NT2/D1 (cell line): Measurements from ENCODE around the gene ZNF581.
A peak's percentile ranks its signal among the peaks of the same experiment; 100 is the strongest.

ENCODE experiments used
- DNase-seq: peaks from one replicate; pipeline ENCODE4 v3.0.0-alpha.2; 2011; ENCODE audit warnings: low read depth, low spot score
- H3K27me3 ChIP-seq: 2 replicates; pipeline ENCODE4 v1.6.0; 2011; ENCODE audit warnings: mild to moderate bottlenecking; ENCODE audit not compliant: insufficient read length, insufficient read depth
- H3K36me3 ChIP-seq: 2 replicates; pipeline ENCODE4 v1.6.1; 2011; ENCODE audit warnings: mild to moderate bottlenecking, low read length, mixed read lengths; ENCODE audit not compliant: insufficient read depth, insufficient read length
- H3K4me1 ChIP-seq: 2 replicates; pipeline ENCODE4 v1.5.1; 2011; ENCODE audit not compliant: insufficient read depth, insufficient read length
- H3K4me3 ChIP-seq: 2 replicates; pipeline ENCODE4 v1.5.1; 2011; ENCODE audit warnings: low read depth; ENCODE audit not compliant: insufficient read length
- H3K9ac ChIP-seq: 2 replicates; pipeline ENCODE4 v1.6.0; 2011; ENCODE audit warnings: low read depth; ENCODE audit not compliant: insufficient read length
- H3K9me3 ChIP-seq: 2 replicates; pipeline ENCODE4 v1.5.1; 2011; ENCODE audit warnings: mild to moderate bottlenecking, low read length; ENCODE audit not compliant: insufficient read depth
- SUZ12 ChIP-seq: IDR thresholded peaks from 2 replicates; pipeline ENCODE4 v1.6.1; 2011; ENCODE audit not compliant: insufficient read length, insufficient read depth; ENCODE audit errors: extremely low read depth
- YY1 ChIP-seq: IDR thresholded peaks from 2 replicates; pipeline ENCODE4 v1.6.1; 2011; ENCODE audit not compliant: insufficient read length, insufficient read depth
- ZNF274 ChIP-seq: IDR thresholded peaks from 2 replicates; pipeline ENCODE4 v1.6.1; 2011; ENCODE audit warnings: mild to moderate bottlenecking, low read depth, low read length

The ZNF581 gene

DNA sequence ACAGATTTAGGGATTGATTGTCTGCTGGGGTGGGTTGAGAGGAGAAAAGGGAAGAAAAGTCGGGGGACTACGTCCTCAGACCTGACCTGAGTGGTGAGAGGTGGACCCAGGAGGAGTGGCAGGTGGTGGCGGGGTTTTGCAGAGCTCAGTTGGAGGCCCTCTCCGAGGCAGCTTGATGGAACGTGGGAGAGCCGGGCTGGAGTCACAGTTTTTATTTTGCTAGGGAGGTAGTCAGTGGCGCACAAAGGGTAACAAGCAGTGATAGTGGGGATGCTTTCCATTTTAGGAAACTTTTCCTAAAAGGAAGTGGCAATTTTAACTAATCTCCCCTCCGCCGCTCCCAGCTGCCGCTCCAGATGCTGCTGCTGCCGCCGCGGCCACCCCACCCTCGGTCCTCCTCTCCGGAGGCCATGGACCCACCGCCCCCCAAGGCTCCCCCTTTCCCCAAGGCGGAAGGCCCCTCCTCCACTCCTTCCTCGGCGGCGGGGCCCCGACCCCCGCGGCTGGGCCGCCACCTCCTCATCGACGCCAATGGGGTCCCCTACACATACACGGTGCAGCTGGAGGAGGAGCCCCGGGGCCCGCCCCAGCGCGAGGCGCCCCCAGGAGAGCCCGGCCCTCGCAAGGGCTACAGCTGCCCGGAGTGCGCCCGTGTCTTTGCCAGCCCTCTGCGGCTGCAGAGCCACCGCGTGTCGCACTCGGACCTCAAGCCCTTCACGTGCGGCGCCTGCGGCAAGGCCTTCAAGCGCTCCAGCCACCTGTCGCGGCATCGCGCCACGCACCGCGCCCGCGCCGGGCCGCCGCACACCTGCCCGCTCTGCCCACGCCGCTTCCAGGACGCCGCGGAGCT, 1.1 kb upstream of the ZNF581 start:
- H3K27me3 ChIP-seq, result no peaks in the 10 kb centered on the region
- no peak for TF ChIP-seq SUZ12
- no peak for TF ChIP-seq YY1
- TF ChIP-seq ZNF274, result no peak
- peaks cover 31% of the 10 kb centered on the region for H3K36me3 ChIP-seq
- no peak for DNase-seq
- peaks cover 14% of the 10 kb centered on the region for H3K4me1 ChIP-seq
- H3K4me3 ChIP-seq, result peak overlapping the region; percentile 72
- no peaks in the 10 kb centered on the region for H3K9me3 ChIP-seq
- peak overlapping the region; percentile 94 for H3K9ac ChIP-seq

GRCh38 chr19:55643887-55644176, 383 bp downstream of the ZNF581 start:
- Histone ChIP-seq H3K36me3 (peaks cover 25% of the 10 kb centered on the region), H3K4me1 (peaks cover 14% of the 10 kb centered on the region), H3K27me3 (no peaks in the 10 kb centered on the region), H3K9ac (peak overlapping the region; percentile 94), H3K9me3 (no peaks in the 10 kb centered on the region), H3K4me3 (peak overlapping the region; percentile 72)
- no peak for DNase-seq
- no peak for TF ChIP-seq YY1
- no peak for TF ChIP-seq ZNF274
- TF ChIP-seq SUZ12, result no peak

DNA sequence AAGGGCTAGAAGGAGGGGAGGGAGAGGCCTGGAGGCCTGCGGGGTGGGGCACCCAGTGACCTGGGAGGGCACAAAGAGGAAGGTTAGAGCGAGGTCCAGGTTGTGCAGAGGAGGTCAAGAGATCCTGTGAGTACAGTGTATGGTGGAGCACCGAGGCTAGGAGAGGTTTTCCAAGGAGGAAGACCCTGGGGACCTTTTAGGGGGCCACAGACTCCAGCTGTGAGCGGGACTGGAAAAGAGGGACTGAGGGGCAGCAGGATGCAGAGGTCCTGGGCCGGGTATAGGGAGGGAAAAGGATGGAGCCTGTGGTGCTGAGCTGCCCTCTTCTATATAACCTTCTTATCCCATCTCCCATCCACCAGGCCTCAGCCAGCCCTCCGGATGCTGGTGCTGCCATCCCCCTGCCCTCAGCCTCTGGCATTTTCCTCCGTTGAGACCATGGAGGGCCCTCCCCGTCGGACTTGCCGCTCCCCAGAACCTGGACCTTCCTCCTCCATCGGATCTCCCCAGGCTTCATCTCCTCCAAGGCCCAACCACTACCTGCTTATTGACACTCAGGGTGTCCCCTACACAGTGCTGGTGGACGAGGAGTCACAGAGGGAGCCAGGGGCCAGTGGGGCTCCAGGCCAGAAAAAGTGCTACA, 863 bp downstream of the ZNF581 start:
- Histone ChIP-seq H3K36me3 (peaks cover 22% of the 10 kb centered on the region), H3K4me3 (peak overlapping the region; percentile 72), H3K9ac (peak overlapping the region; percentile 94), H3K4me1 (peaks cover 14% of the 10 kb centered on the region), H3K27me3 (no peaks in the 10 kb centered on the region), H3K9me3 (no peaks in the 10 kb centered on the region)
- no peak for DNase-seq
- no peak for TF ChIP-seq YY1
- TF ChIP-seq ZNF274, result no peak
- no peak for TF ChIP-seq SUZ12

DNA sequence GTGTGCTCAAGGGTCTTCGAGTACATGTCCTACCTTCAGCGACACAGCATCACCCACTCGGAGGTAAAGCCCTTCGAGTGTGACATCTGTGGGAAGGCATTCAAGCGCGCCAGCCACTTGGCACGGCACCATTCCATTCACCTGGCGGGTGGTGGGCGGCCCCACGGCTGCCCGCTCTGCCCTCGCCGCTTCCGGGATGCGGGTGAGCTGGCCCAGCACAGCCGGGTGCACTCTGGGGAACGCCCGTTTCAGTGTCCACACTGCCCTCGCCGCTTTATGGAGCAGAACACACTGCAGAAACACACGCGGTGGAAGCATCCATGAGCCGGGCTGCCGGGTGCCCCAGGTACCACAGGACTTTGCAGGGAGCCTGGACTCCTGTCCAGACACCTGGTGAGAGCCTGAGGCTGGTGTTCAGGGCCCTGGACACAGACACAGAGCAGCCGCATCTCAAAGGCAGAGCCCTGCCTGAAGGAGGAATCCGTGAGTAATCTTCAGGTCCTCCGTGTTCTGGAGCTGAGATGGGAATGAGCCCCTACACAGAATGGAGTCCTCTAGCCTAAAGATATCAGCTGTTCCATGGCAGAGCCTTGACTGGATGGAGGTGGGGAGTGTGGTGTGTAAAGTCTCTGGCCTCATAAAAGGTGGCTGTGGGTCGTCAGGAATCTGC, 1.5 kb downstream of the ZNF581 start:
- DNase-seq, result no peak
- H3K9ac ChIP-seq, result peak overlapping the region; percentile 94

DNA sequence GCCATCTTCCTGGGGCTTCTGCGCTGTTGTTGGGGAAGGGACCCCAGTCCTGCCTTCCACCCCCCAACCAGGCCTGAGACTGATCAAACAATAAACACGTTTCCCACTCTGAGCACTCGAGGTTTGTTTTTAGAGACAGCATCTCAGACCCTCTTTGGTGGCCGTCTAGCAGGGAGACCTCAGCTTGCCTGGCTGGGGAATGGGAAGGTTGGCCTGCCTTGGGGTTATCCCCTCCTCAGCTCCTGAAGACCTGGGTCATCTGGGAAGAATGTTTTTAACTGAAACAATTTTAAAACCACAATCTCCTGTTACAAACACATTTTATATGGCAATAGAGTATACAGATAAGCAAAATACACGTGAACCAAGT, 2.0 kb downstream of the ZNF581 start:
- TF ChIP-seq YY1 (no peak), SUZ12 (no peak), ZNF274 (no peak)
- no peaks in the 10 kb centered on the region for H3K9me3 ChIP-seq
- no peak overlapping the region for H3K4me3 ChIP-seq
- DNase-seq, result no peak
- peak overlapping the region; percentile 94 for H3K9ac ChIP-seq
- H3K27me3 ChIP-seq, result no peaks in the 10 kb centered on the region
- peaks cover 26% of the 10 kb centered on the region for H3K36me3 ChIP-seq
- peaks cover 8% of the 10 kb centered on the region for H3K4me1 ChIP-seq

More for the DNA sequence above, 1.5 kb downstream of the ZNF581 start:
- Histone ChIP-seq H3K36me3 (peaks cover 26% of the 10 kb centered on the region), H3K4me3 (peak overlapping the region; percentile 72), H3K9me3 (no peaks in the 10 kb centered on the region), H3K4me1 (peaks cover 13% of the 10 kb centered on the region), H3K27me3 (no peaks in the 10 kb centered on the region)
- TF ChIP-seq YY1 (no peak), SUZ12 (no peak), ZNF274 (no peak)

DNA sequence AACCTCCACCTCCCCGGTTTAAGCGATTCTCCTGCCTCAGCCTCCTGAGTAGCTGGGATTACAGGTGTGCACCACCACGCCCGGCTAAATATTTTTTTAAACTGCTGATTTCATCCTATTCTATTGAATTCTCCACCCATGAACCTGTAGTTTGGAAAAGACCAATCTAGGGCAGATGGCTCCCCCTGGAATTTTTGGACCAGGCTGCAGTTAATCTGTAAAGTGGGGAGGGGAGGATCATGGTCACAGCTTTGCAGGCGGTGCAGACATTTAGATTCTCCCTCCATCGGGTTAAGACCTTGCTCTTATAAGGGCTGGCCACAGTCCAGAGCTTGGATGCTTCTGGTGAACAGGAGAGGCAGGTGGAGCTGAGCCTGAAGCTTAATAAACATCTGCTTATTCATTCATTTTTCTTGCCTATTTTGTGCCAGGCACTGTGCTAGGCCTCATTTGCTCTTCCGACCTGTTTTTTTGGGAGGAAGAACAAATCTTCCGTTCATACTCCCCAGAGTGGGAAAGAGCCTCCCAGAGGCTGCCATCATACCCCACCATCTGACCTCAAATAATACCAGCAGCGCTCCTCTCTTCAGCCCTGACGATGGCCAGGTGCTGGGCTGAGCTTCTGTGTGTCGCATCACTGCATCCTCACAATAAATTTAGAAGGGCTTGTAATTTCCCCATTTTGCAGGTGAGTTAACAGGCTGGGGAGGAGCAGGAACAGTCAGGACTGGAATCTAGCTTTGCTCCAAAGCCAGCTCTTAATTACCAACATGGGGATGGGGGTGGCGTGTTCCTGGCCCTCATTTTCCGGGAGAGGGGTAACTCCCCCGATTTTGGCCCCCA, 3.7 kb downstream of the ZNF581 start:
- H3K9me3 ChIP-seq, result no peaks in the 10 kb centered on the region
- peak overlapping the region; percentile 71 for H3K4me3 ChIP-seq
- no peaks in the 10 kb centered on the region for H3K27me3 ChIP-seq
- TF ChIP-seq YY1 (no peak), ZNF274 (no peak), SUZ12 (no peak)
- H3K9ac ChIP-seq, result peak overlapping the region; percentile 95
- H3K36me3 ChIP-seq, result peaks cover 29% of the 10 kb centered on the region
- DNase-seq, result no peak
- peaks cover 8% of the 10 kb centered on the region for H3K4me1 ChIP-seq
